ENCODE measurements around the gene DPCD. TPM values are rescaled to one million over a fixed set of nuclear protein-coding genes. Genes with fewer than 3 reads are reported as not detected.

DPCD gene
- total RNA-seq, 1 experiment from 2014 or later = 39.5 TPM

DNA sequence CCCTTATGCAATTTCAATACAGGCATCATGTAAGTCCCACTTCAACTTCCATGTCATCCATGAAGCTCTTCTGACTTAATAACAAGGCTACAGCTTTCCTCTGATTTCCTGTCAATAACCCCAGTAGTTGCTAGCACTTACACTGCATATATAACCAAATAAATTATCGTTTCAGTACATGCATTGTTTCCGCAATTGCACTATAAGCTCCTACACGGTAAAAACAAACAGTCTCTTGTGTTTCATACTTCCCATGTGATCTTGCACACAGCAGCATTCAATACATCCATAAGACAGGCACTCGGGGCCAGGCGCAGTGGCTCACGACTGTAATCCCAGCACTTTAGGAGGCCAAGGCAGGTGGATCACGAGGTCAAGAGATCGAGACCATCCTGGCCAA lies 65.4 kb downstream of the DPCD start:
- POLR2A ChIA-PET = no interaction called here
- ATAC-seq (no peak), DNase-seq (ENCODE audit: low read depth, low spot score) (no peak)
- no peaks in the 10 kb centered on the region for H3K9me3 ChIP-seq (ENCODE audit: control insufficient read depth in 1 of 2, insufficient read depth in 1 of 2, low read depth in 1 of 2, low read length in 2 of 2)
- H3K36me3 ChIP-seq (ENCODE audit: control insufficient read depth in 1 of 2, insufficient read depth in 2 of 2, low read length in 2 of 2) = no peaks in the 10 kb centered on the region
- no peak overlapping the region for H3K9ac ChIP-seq (ENCODE audit: low read length)
- no peak overlapping the region for H3K4me3 ChIP-seq (replicated peaks in 1 of 2; ENCODE audit: low read depth in 1 of 2, low read length in 2 of 2)
- H3K4me1 ChIP-seq (ENCODE audit: control insufficient read depth in 1 of 2, insufficient read depth in 2 of 2, low read length in 2 of 2) = no peaks in the 10 kb centered on the region
- CTCF ChIA-PET = no interaction called here
- no TSS peak for BruUV-seq (replicated peaks)
- intact Hi-C loops (cut with micrococcal nuclease) = loop anchor here (2.0 kb wide), 1 partner anchor 77 kb away; no protein-coding TSS in a partner anchor
- H3K27ac ChIP-seq (ENCODE audit: low read depth, low read length) = no peak overlapping the region
- H3K9me2 ChIP-seq (ENCODE audit: insufficient read depth) = no peaks in the 10 kb centered on the region
- RAD21 ChIA-PET (ENCODE audit: low non-redundant PET in 1 of 2, low total read pairs in 2 of 2, uncharacterized antibody in 2 of 2, unreplicated experiment in 2 of 2) = no interaction called here
- H3K27me3 ChIP-seq (ENCODE audit: insufficient read depth, low read length) = no peaks in the 10 kb centered on the region
- H4K20me1 ChIP-seq (ENCODE audit: insufficient read depth) = no peaks in the 10 kb centered on the region
- no peak overlapping the region for H2AFZ ChIP-seq (ENCODE audit: low read depth, low read length, poor library complexity, severe bottlenecking)
- H3K79me2 ChIP-seq (ENCODE audit: insufficient read depth, low read length) = no peaks in the 10 kb centered on the region
- TF ChIP-seq, protein P1, sequence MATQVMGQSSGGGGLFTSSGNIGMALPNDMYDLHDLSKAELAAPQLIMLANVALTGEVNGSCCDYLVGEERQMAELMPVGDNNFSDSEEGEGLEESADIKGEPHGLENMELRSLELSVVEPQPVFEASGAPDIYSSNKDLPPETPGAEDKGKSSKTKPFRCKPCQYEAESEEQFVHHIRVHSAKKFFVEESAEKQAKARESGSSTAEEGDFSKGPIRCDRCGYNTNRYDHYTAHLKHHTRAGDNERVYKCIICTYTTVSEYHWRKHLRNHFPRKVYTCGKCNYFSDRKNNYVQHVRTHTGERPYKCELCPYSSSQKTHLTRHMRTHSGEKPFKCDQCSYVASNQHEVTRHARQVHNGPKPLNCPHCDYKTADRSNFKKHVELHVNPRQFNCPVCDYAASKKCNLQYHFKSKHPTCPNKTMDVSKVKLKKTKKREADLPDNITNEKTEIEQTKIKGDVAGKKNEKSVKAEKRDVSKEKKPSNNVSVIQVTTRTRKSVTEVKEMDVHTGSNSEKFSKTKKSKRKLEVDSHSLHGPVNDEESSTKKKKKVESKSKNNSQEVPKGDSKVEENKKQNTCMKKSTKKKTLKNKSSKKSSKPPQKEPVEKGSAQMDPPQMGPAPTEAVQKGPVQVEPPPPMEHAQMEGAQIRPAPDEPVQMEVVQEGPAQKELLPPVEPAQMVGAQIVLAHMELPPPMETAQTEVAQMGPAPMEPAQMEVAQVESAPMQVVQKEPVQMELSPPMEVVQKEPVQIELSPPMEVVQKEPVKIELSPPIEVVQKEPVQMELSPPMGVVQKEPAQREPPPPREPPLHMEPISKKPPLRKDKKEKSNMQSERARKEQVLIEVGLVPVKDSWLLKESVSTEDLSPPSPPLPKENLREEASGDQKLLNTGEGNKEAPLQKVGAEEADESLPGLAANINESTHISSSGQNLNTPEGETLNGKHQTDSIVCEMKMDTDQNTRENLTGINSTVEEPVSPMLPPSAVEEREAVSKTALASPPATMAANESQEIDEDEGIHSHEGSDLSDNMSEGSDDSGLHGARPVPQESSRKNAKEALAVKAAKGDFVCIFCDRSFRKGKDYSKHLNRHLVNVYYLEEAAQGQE (IDR thresholded peaks at IDR 0.05; ENCODE audit: low read depth) = no peak
- TF ChIP-seq JUND (IDR thresholded peaks at IDR 0.05) = no peak
- H3K4me2 ChIP-seq (ENCODE audit: low read length) = no peak overlapping the region

DNA sequence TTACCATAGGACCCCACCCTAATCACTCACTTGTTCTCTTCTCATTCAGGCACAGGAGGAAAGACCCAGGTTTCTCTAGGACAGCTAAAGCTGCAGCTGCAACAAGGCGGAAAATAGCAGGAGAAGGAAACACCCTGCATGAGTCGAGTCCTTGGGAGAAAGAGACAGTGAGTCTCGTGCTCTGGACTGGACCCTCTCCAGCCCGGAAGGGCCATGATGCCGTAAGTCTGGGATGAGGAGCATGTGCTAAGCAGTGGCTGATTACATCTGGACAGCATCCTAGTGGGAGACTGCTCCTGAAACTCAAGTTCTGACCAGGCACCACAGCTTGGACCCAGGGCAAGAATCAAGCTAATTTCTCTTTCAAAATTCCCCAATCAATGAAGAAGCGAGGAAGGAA lies 67.4 kb downstream of the DPCD start:
- ChIA-PET POLR2A (no interaction called here), CTCF (no interaction called here), RAD21 (ENCODE audit: low non-redundant PET in 1 of 2, low total read pairs in 2 of 2, uncharacterized antibody in 2 of 2, unreplicated experiment in 2 of 2) (no interaction called here)
- Histone ChIP-seq H3K27ac (ENCODE audit: low read depth, low read length) (no peak overlapping the region), H3K36me3 (ENCODE audit: control insufficient read depth in 1 of 2, insufficient read depth in 2 of 2, low read length in 2 of 2) (peaks cover 0 to 2% of the 10 kb centered on the region in 2 experiments; a peak in 1 of 4 replicates), H3K9me2 (ENCODE audit: insufficient read depth) (no peaks in the 10 kb centered on the region), H4K20me1 (ENCODE audit: insufficient read depth) (no peaks in the 10 kb centered on the region), H3K9ac (ENCODE audit: low read length) (no peak overlapping the region), H3K27me3 (ENCODE audit: insufficient read depth, low read length) (no peaks in the 10 kb centered on the region), H3K9me3 (ENCODE audit: control insufficient read depth in 1 of 2, insufficient read depth in 1 of 2, low read depth in 1 of 2, low read length in 2 of 2) (no peaks in the 10 kb centered on the region), H2AFZ (ENCODE audit: low read depth, low read length, poor library complexity, severe bottlenecking) (no peak overlapping the region), H3K4me1 (ENCODE audit: control insufficient read depth in 1 of 2, insufficient read depth in 2 of 2, low read length in 2 of 2) (no peaks in the 10 kb centered on the region), H3K4me3 (replicated peaks in 1 of 2; ENCODE audit: low read depth in 1 of 2, low read length in 2 of 2) (no peak overlapping the region), H3K79me2 (ENCODE audit: insufficient read depth, low read length) (no peaks in the 10 kb centered on the region), H3K4me2 (ENCODE audit: low read length) (no peak overlapping the region)
- intact Hi-C loops (cut with micrococcal nuclease) = no loop called here
- DNase-seq (ENCODE audit: low read depth, low spot score) = no peak
- BruUV-seq (replicated peaks) = no TSS peak
- no peak for ATAC-seq
- TF ChIP-seq SIN3A (IDR thresholded peaks at IDR 0.05; ENCODE audit: low read depth) (no peak), SRF (IDR thresholded peaks at IDR 0.05; ENCODE audit: low read depth) (no peak), EZH2 (IDR thresholded peaks at IDR 0.05) (no peak), EZH2phosphoT487 (IDR thresholded peaks at IDR 0.05; ENCODE audit: borderline replicate concordance) (no peak), TCF7L2 (IDR thresholded peaks at IDR 0.05; ENCODE audit: borderline replicate concordance, extremely low read depth, insufficient read depth, insufficient read length) (no peak), FOSL1 (IDR thresholded peaks at IDR 0.05; ENCODE audit: low read depth) (no peak), CEBPB (IDR thresholded peaks at IDR 0.05; ENCODE audit: low read depth) (no peak)
- TF ChIP-seq, protein P2, sequence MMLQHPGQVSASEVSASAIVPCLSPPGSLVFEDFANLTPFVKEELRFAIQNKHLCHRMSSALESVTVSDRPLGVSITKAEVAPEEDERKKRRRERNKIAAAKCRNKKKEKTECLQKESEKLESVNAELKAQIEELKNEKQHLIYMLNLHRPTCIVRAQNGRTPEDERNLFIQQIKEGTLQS (IDR thresholded peaks at IDR 0.05) = no peak
- TF ChIP-seq, protein P1 (IDR thresholded peaks at IDR 0.05; ENCODE audit: low read depth) = no peak
- TF ChIP-seq, protein P3, sequence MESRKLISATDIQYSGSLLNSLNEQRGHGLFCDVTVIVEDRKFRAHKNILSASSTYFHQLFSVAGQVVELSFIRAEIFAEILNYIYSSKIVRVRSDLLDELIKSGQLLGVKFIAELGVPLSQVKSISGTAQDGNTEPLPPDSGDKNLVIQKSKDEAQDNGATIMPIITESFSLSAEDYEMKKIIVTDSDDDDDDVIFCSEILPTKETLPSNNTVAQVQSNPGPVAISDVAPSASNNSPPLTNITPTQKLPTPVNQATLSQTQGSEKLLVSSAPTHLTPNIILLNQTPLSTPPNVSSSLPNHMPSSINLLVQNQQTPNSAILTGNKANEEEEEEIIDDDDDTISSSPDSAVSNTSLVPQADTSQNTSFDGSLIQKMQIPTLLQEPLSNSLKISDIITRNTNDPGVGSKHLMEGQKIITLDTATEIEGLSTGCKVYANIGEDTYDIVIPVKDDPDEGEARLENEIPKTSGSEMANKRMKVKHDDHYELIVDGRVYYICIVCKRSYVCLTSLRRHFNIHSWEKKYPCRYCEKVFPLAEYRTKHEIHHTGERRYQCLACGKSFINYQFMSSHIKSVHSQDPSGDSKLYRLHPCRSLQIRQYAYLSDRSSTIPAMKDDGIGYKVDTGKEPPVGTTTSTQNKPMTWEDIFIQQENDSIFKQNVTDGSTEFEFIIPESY (IDR thresholded peaks at IDR 0.05; ENCODE audit: extremely low read depth, insufficient replicate concordance, low read length) = no peak

Measured in HCT116 (cell line).